ENCODE results near the gene FLG2.

FLG2 gene

GRCh38 chr1:152359906-152360305, at the start of gene FLG2:
TSS of gene FLG2 (minus strand) at chr1:152360006. CDS start at chr1:152358884, 1,122 bp downstream.
- in situ Hi-C loops (cut with MboI; ENCODE audit: low sequenced_read_pairs) = no loop called here

GRCh38 chr1:152408664-152409063, 48.9 kb upstream of the FLG2 start:
- in situ Hi-C loops (cut with MboI; ENCODE audit: low sequenced_read_pairs) = no loop called here

- in situ Hi-C loops (cut with MboI; ENCODE audit: low sequenced_read_pairs) = no loop called here
These were observed 39.2 kb upstream of the FLG2 start for GRCh38 chr1:152398812-152399698.

GRCh38 chr1:152397474-152397873, 37.7 kb upstream of the FLG2 start:
- in situ Hi-C loops (cut with MboI; ENCODE audit: low sequenced_read_pairs) = no loop called here

- in situ Hi-C loops (cut with MboI; ENCODE audit: low sequenced_read_pairs) = no loop called here
These were observed 34.3 kb upstream of the FLG2 start for GRCh38 chr1:152394151-152394550.

- in situ Hi-C loops (cut with MboI; ENCODE audit: low sequenced_read_pairs) = no loop called here
These were observed 33.1 kb upstream of the FLG2 start for GRCh38 chr1:152392909-152393308.

- in situ Hi-C loops (cut with MboI; ENCODE audit: low sequenced_read_pairs) = no loop called here
These were observed 29.1 kb upstream of the FLG2 start for GRCh38 chr1:152388889-152389288.

- in situ Hi-C loops (cut with MboI; ENCODE audit: low sequenced_read_pairs) = no loop called here
These were observed 27.1 kb upstream of the FLG2 start for GRCh38 chr1:152386940-152387339.

DNA sequence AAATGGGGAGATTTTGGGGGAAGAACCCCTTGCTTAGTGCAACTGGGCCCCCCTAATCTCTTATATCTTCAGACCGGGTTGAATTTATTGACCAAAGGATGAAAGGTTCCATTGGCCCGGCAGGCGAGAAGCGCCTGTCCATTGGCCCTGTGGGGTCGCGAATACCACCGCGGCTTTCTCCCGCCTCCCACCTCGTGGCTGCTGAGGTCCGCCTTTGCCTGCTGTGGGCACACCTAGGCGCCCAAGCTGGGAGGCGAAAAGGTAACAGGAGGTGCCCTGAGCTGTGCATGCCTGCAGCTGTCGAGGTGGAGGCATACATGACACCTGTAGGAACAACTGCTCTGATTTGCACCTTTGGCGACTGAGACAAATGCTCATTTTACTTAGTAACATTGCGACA, 21.1 kb upstream of the FLG2 start:
- in situ Hi-C loops (cut with MboI; ENCODE audit: low sequenced_read_pairs) = no loop called here

- in situ Hi-C loops (cut with MboI; ENCODE audit: low sequenced_read_pairs) = no loop called here
These were observed 14.6 kb upstream of the FLG2 start for GRCh38 chr1:152374451-152374850.

- in situ Hi-C loops (cut with MboI; ENCODE audit: low sequenced_read_pairs) = no loop called here
These were observed 12.9 kb upstream of the FLG2 start for GRCh38 chr1:152372672-152373071.

DNA sequence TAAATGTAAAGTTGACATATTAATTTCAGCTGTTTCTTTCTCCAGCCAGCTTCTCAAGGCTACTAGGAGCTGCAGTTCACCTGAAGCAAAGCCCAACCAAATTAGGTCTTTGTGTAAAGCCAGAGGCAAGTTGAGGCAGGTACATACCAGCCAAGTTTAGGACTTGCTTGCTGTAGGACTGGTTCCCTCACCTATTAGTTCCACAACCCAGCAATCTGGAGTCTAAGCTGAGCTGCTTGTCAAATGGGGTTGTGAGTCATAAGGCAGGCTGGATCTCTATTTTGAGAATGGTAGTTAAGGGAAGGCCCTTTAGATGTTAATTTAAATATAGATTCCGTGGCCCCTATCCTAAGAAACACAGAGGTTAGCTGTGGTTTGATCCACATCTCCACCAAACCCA, 7.6 kb upstream of the FLG2 start:
- in situ Hi-C loops (cut with MboI; ENCODE audit: low sequenced_read_pairs) = no loop called here

DNA sequence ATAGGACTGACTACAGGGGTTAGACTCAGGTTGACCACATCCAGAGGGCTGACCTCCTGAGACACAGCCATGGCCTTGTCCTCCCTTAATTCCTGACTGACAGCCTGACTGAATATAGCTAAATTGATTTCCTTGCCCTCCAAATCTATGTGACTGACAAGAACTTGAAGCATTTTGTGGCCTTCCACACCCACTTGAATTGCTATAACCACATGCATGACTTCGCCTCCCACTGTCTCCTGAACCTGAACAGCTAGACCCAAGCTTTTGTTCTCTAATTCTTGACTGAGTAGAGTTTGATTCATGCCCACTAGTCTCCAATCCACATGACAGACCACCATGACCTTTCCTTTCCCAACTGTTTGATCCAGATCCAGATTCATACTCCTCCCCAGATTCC, 3.1 kb downstream of the FLG2 start:
- in situ Hi-C loops (cut with MboI; ENCODE audit: low sequenced_read_pairs) = no loop called here

DNA sequence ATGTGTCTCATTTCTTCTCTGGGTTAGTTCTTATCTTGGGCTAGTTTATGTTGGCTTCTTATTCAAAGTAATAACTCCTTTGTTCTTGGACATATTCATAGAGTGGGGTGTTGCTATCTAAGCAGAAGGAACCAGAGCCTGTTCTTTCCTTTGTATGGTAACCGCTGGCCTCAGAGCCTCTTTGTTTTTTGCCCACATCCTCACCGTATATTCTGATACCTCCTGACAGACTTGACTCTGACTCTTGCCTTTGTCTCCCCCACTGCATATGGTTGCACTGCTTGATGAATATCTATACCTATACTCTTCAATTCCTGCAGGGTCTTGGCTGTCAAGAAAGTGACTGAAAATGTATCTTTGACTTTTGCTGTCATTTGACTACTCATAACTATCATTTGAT, 10.2 kb downstream of the FLG2 start:
- in situ Hi-C loops (cut with MboI; ENCODE audit: low sequenced_read_pairs) = no loop called here

DNA sequence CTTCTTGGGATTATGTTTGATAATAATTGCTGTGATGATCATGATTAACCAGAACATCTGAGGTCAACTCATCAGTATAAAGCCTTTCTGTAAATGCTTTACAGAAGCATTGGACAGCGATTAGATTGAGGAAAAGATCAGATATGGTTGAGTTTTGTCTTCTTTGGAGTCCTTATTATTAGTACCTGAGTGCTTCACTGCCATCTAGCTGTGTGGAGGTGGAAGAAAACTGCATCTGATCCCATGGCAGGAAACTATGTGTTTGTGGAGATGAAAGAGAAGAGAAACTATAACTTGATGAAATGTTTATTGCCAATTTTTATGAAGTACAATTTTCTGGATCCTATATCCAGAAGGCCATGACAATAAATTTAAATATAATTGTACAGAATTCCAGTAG, 11.4 kb downstream of the FLG2 start:
- in situ Hi-C loops (cut with MboI; ENCODE audit: low sequenced_read_pairs) = no loop called here

DNA sequence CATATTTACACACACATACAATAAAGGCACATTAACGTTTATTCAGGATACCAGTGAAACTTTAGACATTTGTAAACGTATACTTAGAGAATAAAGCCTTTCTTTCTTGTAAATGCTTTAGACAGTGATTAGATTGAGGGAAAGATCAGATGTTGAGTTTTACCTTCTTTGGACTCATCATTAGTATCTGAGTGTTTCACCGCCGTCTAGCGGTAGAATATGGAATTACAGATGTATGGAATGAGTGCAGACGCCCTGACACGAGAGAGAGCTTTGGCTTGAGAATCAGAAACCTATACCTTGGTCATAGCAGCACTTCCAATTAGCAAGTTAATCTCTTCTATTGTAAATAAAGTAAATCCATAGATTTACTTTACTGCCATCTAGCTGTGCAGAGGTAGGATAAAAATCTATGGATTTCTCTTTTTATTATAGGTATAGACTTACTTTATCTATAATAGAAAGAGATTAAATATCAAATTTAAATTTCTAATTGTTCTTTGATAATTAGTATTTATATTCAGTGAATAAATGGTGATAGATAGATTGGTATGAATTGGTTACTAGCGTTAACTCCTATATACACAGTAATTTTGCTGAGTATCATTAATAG, 12.6 kb downstream of the FLG2 start:
- in situ Hi-C loops (cut with MboI; ENCODE audit: low sequenced_read_pairs) = no loop called here

DNA sequence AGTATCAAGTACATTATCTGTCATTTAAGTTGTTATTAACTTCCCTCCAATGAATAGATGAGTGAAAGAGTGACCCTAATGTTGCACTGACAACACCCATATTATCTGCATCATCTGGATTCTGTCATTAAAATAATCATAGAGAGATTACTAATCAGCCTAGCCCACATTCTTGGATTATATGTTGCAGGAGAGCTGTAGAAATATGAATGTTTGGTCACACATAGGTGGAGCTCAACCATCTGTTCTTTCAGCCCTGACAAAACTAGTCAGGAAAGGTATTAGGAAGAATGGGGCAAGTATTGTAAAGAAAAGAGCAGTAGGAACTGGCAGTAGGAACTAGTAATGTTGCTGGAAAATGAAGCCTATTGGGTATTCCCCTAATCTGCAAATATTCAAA, 15.4 kb downstream of the FLG2 start:
- in situ Hi-C loops (cut with MboI; ENCODE audit: low sequenced_read_pairs) = no loop called here

DNA sequence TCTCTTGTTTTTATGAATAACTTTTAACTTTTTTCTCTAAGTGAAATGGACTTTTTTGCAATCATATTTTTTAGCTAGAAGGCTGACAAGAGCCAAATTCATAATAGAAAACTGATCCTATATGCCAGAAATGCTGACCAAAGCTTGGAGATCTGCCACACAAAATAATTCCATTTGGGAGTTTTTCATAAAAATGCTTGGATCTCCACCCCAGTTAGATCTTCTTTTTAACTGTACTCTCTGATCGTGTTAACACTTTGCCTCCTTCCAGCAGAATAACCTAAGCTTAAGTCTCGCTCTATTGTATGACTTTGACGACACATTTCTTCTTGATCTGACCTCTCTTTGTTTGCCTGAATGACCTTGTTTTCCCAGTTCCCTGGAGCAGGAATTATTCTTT, 16.8 kb downstream of the FLG2 start:
- in situ Hi-C loops (cut with MboI; ENCODE audit: low sequenced_read_pairs) = no loop called here

DNA sequence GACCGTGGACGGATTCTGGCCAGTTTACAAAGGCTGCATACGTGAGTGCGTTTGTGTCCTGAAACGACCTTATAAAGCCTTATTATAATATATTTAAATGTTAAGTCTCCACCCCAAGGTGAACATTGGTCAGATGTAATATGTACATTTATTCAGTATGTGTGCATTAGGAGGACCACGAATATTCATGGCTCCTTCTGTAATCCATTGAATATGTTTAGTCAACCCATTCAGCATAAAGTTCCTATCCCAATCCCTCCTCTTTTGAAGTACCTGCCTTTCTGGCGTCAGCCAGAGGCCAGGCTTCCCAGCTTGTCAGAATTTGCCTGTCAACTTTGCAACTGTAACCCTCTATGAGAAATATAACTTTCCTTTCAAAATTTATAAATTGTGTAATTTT, 24.4 kb downstream of the FLG2 start:
- in situ Hi-C loops (cut with MboI; ENCODE audit: low sequenced_read_pairs) = no loop called here

- in situ Hi-C loops (cut with MboI; ENCODE audit: low sequenced_read_pairs) = no loop called here
These were observed 30.9 kb downstream of the FLG2 start for GRCh38 chr1:152328801-152329391.

DNA sequence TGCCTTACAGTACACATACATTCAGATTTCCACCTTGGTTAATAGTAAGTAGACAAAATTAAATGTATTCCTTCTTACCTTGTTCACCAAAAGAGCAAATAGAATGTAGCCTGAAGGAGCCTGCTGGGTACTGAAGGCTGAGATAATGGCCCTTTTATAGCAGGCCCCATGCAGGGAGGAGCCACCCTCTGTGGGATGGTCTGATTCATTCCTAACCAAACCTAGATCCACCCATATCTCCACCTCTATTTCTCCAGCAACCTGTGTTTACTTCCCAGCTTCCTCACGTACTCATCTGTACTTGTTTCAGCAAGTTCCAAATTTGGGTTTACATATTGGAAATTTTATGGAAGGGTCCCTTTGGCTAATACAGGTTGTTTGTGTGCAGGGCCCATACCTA, 34.7 kb downstream of the FLG2 start, which contains the start of gene FLG:
FLG (minus strand) TSS at position 129 of the 400 bp plus-strand sequence. CDS start 9,783 bp downstream, outside the sequence.
- in situ Hi-C loops (cut with MboI; ENCODE audit: low sequenced_read_pairs) = no loop called here

GRCh38 chr1:152313970-152314369, 45.8 kb downstream of the FLG2 start:
- in situ Hi-C loops (cut with MboI; ENCODE audit: low sequenced_read_pairs) = no loop called here
